GM12864 (cell line): ENCODE results near the gene DHRS13.

ENCODE experiments used
- DNase-seq: peaks from one replicate; pipeline ENCODE4 v3.0.0-alpha.2; 2011; ENCODE audit warnings: low read depth
- H3K4me3 ChIP-seq: 2 replicates; pipeline ENCODE4 v1.5.1; 2011; ENCODE audit warnings: mild to moderate bottlenecking, low read depth, low read length, control low read depth
- CTCF ChIP-seq: IDR thresholded peaks from 2 replicates; pipeline ENCODE4 v1.5.1; 2011; ENCODE audit warnings: low read depth, mild to moderate bottlenecking, moderate library complexity, low read length, control low read depth, inconsistent platforms; ENCODE audit errors: missing control alignments

DHRS13 gene

GRCh38 chr17:28944343-28944742 is 41.5 kb upstream of the DHRS13 start:
- no peak for TF ChIP-seq CTCF
- DNase-seq, result no peak
- no peak overlapping the region for H3K4me3 ChIP-seq

- DNase-seq, result no peak
- no peak for TF ChIP-seq CTCF
- no peak overlapping the region for H3K4me3 ChIP-seq
These were observed 40.0 kb upstream of the DHRS13 start for GRCh38 chr17:28942925-28943324.

- no peak for DNase-seq
- H3K4me3 ChIP-seq, result no peak overlapping the region
- TF ChIP-seq CTCF, result no peak
These were observed 38.4 kb upstream of the DHRS13 start for GRCh38 chr17:28941251-28941650.

- no peak for DNase-seq
- no peak overlapping the region for H3K4me3 ChIP-seq
- TF ChIP-seq CTCF, result no peak
These were observed 37.8 kb upstream of the DHRS13 start for GRCh38 chr17:28940675-28941074.

GRCh38 chr17:28940142-28940541 is 37.3 kb upstream of the DHRS13 start:
- TF ChIP-seq CTCF, result no peak
- no peak overlapping the region for H3K4me3 ChIP-seq
- DNase-seq, result no peak

- no peak overlapping the region for H3K4me3 ChIP-seq
These were observed 35.7 kb upstream of the DHRS13 start for GRCh38 chr17:28938552-28938951.

More at GRCh38 chr17:28938552-28938951, 35.7 kb upstream of the DHRS13 start:
- TF ChIP-seq CTCF, result no peak
- DNase-seq, result no peak
